Testis (tissue), 2 donors: ENCODE data around the gene FSIP1.

Experiments
- POLR2A ChIP-seq: fragments of 450-650 bp; IDR thresholded peaks from one replicate; pipeline ENCODE4 v1.6.1; 2017; ENCODE audit warnings: antibody characterized with exemption, mild to moderate bottlenecking, moderate library complexity
- TF ChIP-seq, protein P1 (sequence below), 3 experiments: fragments of 450-650 bp in 2 of 3; fragments of 200-600 bp in 1 of 3; sonication (generic) in 1 of 3; IDR thresholded peaks; one replicate each; pipeline ENCODE4 v1.5.1; 2016 to 2019; ENCODE audit warnings: antibody characterized with exemption in 3 of 3, mild to moderate bottlenecking in 2 of 3, moderate library complexity in 1 of 3

- TF ChIP-seq, protein P1, sequence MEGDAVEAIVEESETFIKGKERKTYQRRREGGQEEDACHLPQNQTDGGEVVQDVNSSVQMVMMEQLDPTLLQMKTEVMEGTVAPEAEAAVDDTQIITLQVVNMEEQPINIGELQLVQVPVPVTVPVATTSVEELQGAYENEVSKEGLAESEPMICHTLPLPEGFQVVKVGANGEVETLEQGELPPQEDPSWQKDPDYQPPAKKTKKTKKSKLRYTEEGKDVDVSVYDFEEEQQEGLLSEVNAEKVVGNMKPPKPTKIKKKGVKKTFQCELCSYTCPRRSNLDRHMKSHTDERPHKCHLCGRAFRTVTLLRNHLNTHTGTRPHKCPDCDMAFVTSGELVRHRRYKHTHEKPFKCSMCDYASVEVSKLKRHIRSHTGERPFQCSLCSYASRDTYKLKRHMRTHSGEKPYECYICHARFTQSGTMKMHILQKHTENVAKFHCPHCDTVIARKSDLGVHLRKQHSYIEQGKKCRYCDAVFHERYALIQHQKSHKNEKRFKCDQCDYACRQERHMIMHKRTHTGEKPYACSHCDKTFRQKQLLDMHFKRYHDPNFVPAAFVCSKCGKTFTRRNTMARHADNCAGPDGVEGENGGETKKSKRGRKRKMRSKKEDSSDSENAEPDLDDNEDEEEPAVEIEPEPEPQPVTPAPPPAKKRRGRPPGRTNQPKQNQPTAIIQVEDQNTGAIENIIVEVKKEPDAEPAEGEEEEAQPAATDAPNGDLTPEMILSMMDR (IDR thresholded peaks at IDR 0.05) = no peak
- no peak for TF ChIP-seq POLR2A
Measured at GRCh38 chr15:39582286-39582976, 200.2 kb downstream of the FSIP1 start.
